Keratinocyte (primary cell): ENCODE data around the gene TMEM129. TPM values are rescaled to one million over a fixed set of nuclear protein-coding genes. Genes with fewer than 3 reads are reported as not detected.
A peak's percentile ranks its signal among the peaks of the same experiment; 100 is the strongest.

ENCODE experiments used
- DNase-seq: peaks from one replicate; pipeline ENCODE4 v3.0.0-alpha.2; 2011; ENCODE audit warnings: low read depth, missing footprints, low spot score
- FAIRE-seq: peaks from 2 replicates; lab custom pipeline; 2011; peaks lifted over from hg19 to GRCh38; lab: Jason Lieb, UNC
- H2AFZ ChIP-seq: 2 replicates; pipeline ENCODE4 v1.6.0; 2012; ENCODE audit warnings: low read length, control low read depth, inconsistent platforms; ENCODE audit not compliant: control insufficient read depth
- H3K27ac ChIP-seq: 2 replicates; pipeline ENCODE4 v1.5.1; 2011; ENCODE audit warnings: low read length; ENCODE audit not compliant: control insufficient read depth, insufficient read depth
- H3K27me3 ChIP-seq: 3 replicates; pipeline ENCODE4 v1.6.0; 2011; ENCODE audit warnings: low read length; ENCODE audit not compliant: control insufficient read depth, insufficient read depth; ENCODE audit errors: extremely low read depth
- H3K36me3 ChIP-seq, 2 experiments: 2 replicates in 1 of 2; 3 replicates in 1 of 2; pipeline ENCODE4 v1.5.1; 2011; ENCODE audit warnings: low read length in 2 of 2, mild to moderate bottlenecking in 1 of 2; ENCODE audit not compliant: control insufficient read depth in 2 of 2, insufficient read depth in 2 of 2; ENCODE audit errors: extremely low read depth in 1 of 2
- H3K4me1 ChIP-seq: 3 replicates; pipeline ENCODE4 v1.5.1; 2011; ENCODE audit warnings: low read length; ENCODE audit not compliant: control insufficient read depth, insufficient read depth; ENCODE audit errors: extremely low read depth
- H3K4me2 ChIP-seq: 3 replicates; pipeline ENCODE4 v1.6.0; 2011; ENCODE audit warnings: low read depth, low read length; ENCODE audit not compliant: control insufficient read depth, insufficient read depth; ENCODE audit errors: extremely low read depth
- H3K4me3 ChIP-seq, 3 experiments: fragments of 200-600 bp in 1 of 3; sonication (generic) in 1 of 3; 2 replicates in 2 of 3; 3 replicates in 1 of 3; pipeline ENCODE4 v1.5.1; 2011 to 2016; ENCODE audit warnings: low read length in 3 of 3, mild to moderate bottlenecking in 3 of 3, control low read depth in 2 of 3, inconsistent platforms in 1 of 3, low read depth in 1 of 3, mixed read lengths in 1 of 3, mixed run types in 1 of 3, moderate library complexity in 1 of 3; ENCODE audit not compliant: control insufficient read depth in 2 of 3, insufficient read depth in 2 of 3; ENCODE audit errors: extremely low read depth in 1 of 3
- H3K79me2 ChIP-seq: 2 replicates; pipeline ENCODE4 v1.6.0; 2012; ENCODE audit warnings: low read length; ENCODE audit not compliant: control insufficient read depth, insufficient read depth
- H3K9ac ChIP-seq: 3 replicates; pipeline ENCODE4 v1.6.0; 2011; ENCODE audit warnings: low read length; ENCODE audit not compliant: control insufficient read depth, insufficient read depth; ENCODE audit errors: extremely low read depth
- H3K9me1 ChIP-seq: 3 replicates; pipeline ENCODE4 v1.6.0; 2011; ENCODE audit warnings: low read length; ENCODE audit not compliant: control insufficient read depth, insufficient read depth; ENCODE audit errors: extremely low read depth
- H3K9me3 ChIP-seq: 2 replicates; pipeline ENCODE4 v1.5.1; 2012; ENCODE audit warnings: low read depth, low read length; ENCODE audit not compliant: control insufficient read depth
- H4K20me1 ChIP-seq: 3 replicates; pipeline ENCODE4 v1.6.0; 2011; ENCODE audit warnings: low read length; ENCODE audit not compliant: control insufficient read depth, insufficient read depth; ENCODE audit errors: extremely low read depth
- CTCF ChIP-seq, 3 experiments: IDR thresholded peaks in 1 of 3; conservative IDR thresholded peaks in 1 of 3; optimal IDR thresholded peaks in 1 of 3; 2 replicates in 2 of 3; 3 replicates in 1 of 3; pipeline versions ENCODE3 to v1.5.1; 2011; ENCODE audit warnings: low read length in 3 of 3, mild to moderate bottlenecking in 3 of 3, moderate library complexity in 2 of 3, control low read depth in 1 of 3, inconsistent platforms in 1 of 3; ENCODE audit not compliant: insufficient read depth in 2 of 3; ENCODE audit errors: extremely low read depth in 1 of 3
- EZH2 ChIP-seq: IDR thresholded peaks from one replicate; pipeline ENCODE4 v1.6.1; 2012; ENCODE audit warnings: inconsistent platforms, mild to moderate bottlenecking, low read length, moderate library complexity
- dilution Hi-C: fragments of 300-500 bp; cut with MboI; formaldehyde crosslinking; loops from one replicate; pipeline ENCODE4 v1.7.0; 2020; ENCODE audit warnings: low sequenced_read_pairs; ENCODE audit not compliant: extremely low pct_ligation_motif_present
- polyA plus RNA-seq, 5 experiments: library from polyadenylated mRNA; depleted of rRNA in 3 of 5; stranded (reverse) in 3 of 5; stranded (forward) in 1 of 5; unstranded in 1 of 5; fragments of >200 nt; gene quantifications; 1 replicate in 1 of 5; 2 replicates in 3 of 5; 3 replicates in 1 of 5; pipeline versions ENCODE4 v1.2.1 to v1.2.3, GENCODE V29; 2011 to 2012; ENCODE audit warnings: missing spikeins in 2 of 5, low read depth in 1 of 5, low replicate concordance in 1 of 5

Gene TMEM129
- polyA plus RNA-seq, 1 donor (not counting 4 experiments of a cell fraction or from before 2014, with no cell fraction given) = 11.7 TPM

DNA sequence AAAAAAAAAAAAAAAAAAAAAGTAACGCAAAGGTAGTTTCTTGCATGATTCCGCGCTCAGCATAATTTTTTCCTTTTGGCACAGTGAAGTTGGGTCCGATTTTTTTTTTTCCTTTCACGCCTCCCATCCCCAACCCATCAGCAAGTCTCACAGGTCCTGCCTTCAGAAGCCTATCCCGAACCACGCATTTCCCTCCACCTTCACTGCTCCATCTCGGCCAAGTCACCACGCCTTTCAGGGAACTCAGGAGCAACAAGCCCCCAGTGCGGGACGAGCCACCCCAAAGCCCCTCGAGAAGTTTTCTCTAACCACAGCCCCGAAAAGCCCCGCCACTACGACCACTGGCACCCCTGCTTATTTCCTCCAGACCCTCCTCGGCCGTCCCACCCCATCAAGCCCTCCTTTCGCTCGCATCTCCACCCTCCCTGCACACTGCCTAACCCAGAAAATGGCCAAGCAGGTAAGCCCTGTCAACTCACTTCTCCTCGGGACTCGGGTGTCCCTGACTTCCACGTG, 10.0 kb downstream of the TMEM129 start:
- DNase-seq (no peak), FAIRE-seq (no peak)
- Histone ChIP-seq H3K36me3 (peaks cover 4 to 12% of the 10 kb centered on the region in 2 experiments), H3K9me1 (no peaks in the 10 kb centered on the region), H3K27ac (peak overlapping the region; percentile 96), H4K20me1 (peaks cover 9% of the 10 kb centered on the region), H3K4me1 (peaks cover 26% of the 10 kb centered on the region), H3K9ac (peak overlapping the region; percentile 94), H3K79me2 (peaks cover 64% of the 10 kb centered on the region), H3K27me3 (no peaks in the 10 kb centered on the region), H3K9me3 (no peaks in the 10 kb centered on the region), H3K4me2 (peak overlapping the region; percentile 92), H2AFZ (peak overlapping the region; percentile 66), H3K4me3 (peak overlapping the region; percentile 67 to 99 (median 96))
- dilution Hi-C loops = no loop called here
- TF ChIP-seq EZH2 = no peak
- no peak for TF ChIP-seq CTCF (optimal IDR thresholded peaks at IDR 0.05 in 1 of 3, IDR thresholded peaks at IDR 0.05 in 1 of 3, conservative IDR thresholded peaks at IDR 0.05 in 1 of 3; ENCODE audit: extremely low read depth in 1 of 3, insufficient read depth in 2 of 3, low read length in 3 of 3)

DNA sequence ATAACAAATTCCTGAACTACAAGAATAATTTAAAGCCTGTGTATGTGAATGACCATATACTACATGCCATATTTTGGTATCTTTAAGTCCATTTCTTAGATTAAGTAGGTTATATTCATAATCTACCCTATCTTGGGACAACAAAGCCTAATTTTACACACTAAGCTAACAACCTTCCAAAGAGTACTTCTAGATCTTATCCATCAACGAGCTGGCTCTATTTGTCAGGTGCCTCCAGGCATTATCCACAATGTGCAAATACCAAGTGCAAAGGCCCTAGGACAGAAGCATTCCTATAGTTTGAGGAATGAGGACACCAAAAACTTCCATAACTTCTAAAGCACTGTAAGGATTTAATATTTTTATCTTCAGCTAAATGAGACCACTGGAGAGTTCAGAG, 12.5 kb downstream of the TMEM129 start:
- Histone ChIP-seq H3K36me3 (peaks cover 4 to 31% of the 10 kb centered on the region in 2 experiments), H3K27me3 (no peaks in the 10 kb centered on the region), H2AFZ (no peak overlapping the region), H3K79me2 (peaks cover 85% of the 10 kb centered on the region), H3K9me3 (no peaks in the 10 kb centered on the region), H3K4me3 (no peak overlapping the region), H3K9me1 (no peaks in the 10 kb centered on the region), H3K4me2 (peak overlapping the region; percentile 16), H3K9ac (no peak overlapping the region), H3K27ac (no peak overlapping the region), H4K20me1 (peaks cover 9% of the 10 kb centered on the region), H3K4me1 (peaks cover 23% of the 10 kb centered on the region)
- TF ChIP-seq CTCF (optimal IDR thresholded peaks at IDR 0.05 in 1 of 3, IDR thresholded peaks at IDR 0.05 in 1 of 3, conservative IDR thresholded peaks at IDR 0.05 in 1 of 3; ENCODE audit: extremely low read depth in 1 of 3, insufficient read depth in 2 of 3, low read length in 3 of 3) (no peak), EZH2 (no peak)
- DNase-seq = no peak
- dilution Hi-C loops = no loop called here
- FAIRE-seq = no peak
